H1 (cell line): ENCODE results near the gene HEPHL1. TPM values are rescaled to one million over a fixed set of nuclear protein-coding genes. Genes with fewer than 3 reads are reported as not detected.

Experiments
- GABPA ChIP-seq: IDR thresholded peaks from 2 replicates; pipeline ENCODE4 v1.6.1; 2011; ENCODE audit warnings: mild to moderate bottlenecking, low read length, moderate library complexity, borderline replicate concordance; ENCODE audit not compliant: insufficient read depth
- PHF8 ChIP-seq: fragments of 200-600 bp; sonication (generic); conservative IDR thresholded peaks from 2 replicates; pipeline ENCODE4 v1.7.1; 2012; ENCODE audit warnings: low read depth, mild to moderate bottlenecking, inconsistent platforms, low read length, moderate library complexity
- RNF2 ChIP-seq: fragments of 200-900, 300-1000 bp; sonication (generic); IDR thresholded peaks from 2 replicates; pipeline ENCODE4 v1.7.1; 2016; ENCODE audit warnings: borderline replicate concordance, low read depth, mild to moderate bottlenecking, antibody characterized with exemption, low read length; ENCODE audit not compliant: poor library complexity, severe bottlenecking; ENCODE audit errors: missing control alignments
- SIN3A ChIP-seq, 2 experiments: IDR thresholded peaks in 1 of 2; conservative IDR thresholded peaks in 1 of 2; 2 replicates each; pipeline ENCODE4 v1.6.1; 2011 to 2012; ENCODE audit warnings: low read length in 2 of 2, improper control_type of control experiment in 1 of 2, low read depth in 1 of 2, mild to moderate bottlenecking in 1 of 2
- SIRT6 ChIP-seq: IDR thresholded peaks from one replicate; pipeline ENCODE4 v1.7.1; 2012; ENCODE audit warnings: low read length, inconsistent platforms
- polyA plus RNA-seq, 7 experiments: library from polyadenylated mRNA; depleted of rRNA in 3 of 7; stranded (reverse) in 5 of 7; unstranded in 2 of 7; fragments of >200 nt in 5 of 7; fragments of 200-250 nt in 2 of 7; gene quantifications; 1 replicate in 5 of 7; 2 replicates in 1 of 7; 4 replicates in 1 of 7; pipeline versions ENCODE4 v1.2.1 to v1.2.3, GENCODE V29; 2011 to 2013; ENCODE audit warnings: missing spikeins in 2 of 7, mixed read lengths in 2 of 7
- total RNA-seq: library from RNA; stranded (reverse); fragmentation: NEBNext Ultra II Directional; extraction: Animal tissue kit (Norgen Biotek cat#: 25700); gene quantifications from 2 replicates; pipeline ENCODE4 v1.2.1, GENCODE V29; 2021

HEPHL1 gene
- total and polyA plus RNA-seq, 2 of the 8 experiments (the other 6 are each of a cell fraction or from before 2014, with no cell fraction given), result 0.09 to 0.11 TPM

DNA sequence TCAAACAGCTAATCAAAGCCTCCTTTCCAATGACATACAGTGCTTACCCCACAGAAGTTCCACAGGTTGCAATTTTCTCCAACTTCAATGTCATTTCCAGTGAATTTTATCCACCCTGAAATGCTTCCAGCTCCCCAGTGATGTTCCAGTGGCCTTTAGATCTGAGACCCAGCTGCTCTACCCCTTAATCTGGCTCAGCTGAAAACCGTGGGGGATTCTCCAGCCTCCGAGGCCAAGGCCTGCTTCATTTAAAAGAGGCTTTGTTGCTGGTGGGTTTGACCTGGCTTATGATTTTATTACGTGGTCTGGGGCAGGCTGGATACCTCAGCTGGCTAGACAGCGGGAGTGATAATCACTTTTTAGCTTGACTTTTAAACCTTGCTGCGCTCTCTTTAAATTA lies 10.9 kb downstream of the HEPHL1 start (continued):
- no peak for TF ChIP-seq RNF2
- no peak for TF ChIP-seq PHF8
- TF ChIP-seq GABPA, result no peak
- TF ChIP-seq SIN3A (conservative IDR thresholded peaks at IDR 0.05 in 1 of 2, IDR thresholded peaks at IDR 0.05 in 1 of 2; ENCODE audit: low read depth in 1 of 2, low read length in 2 of 2), result no peak
- TF ChIP-seq SIRT6, result no peak
- TF ChIP-seq, all 59 proteins: peak for 0
